IMR-90 (cell line): ENCODE results near the gene FAM162B. TPM values are rescaled to one million over a fixed set of nuclear protein-coding genes. Genes with fewer than 3 reads are reported as not detected.
A peak's percentile ranks its signal among the peaks of the same experiment; 100 is the strongest.

Experiments
- ATAC-seq: fragments of 200-7000 bp; cut with Tn5 transposase; 2 replicates; pipeline ENCODE4 v1.9.1; 2020; ENCODE audit warnings: low read depth, mild to moderate bottlenecking, moderate library complexity
- BruUV-seq: library from RNA; stranded (reverse); fragments of 400-500 nt; replicated peaks from 2 replicates; lab custom pipeline; 2021; lab: Mats Ljungman, UMichigan
- CTCF ChIA-PET: fragments of 300-600 bp; formaldehyde crosslinking; extraction: SDS; loops from one replicate; lab custom pipeline; 2021; ENCODE audit warnings: antibody characterized with exemption; lab: Yijun Ruan, JAX
- POLR2A ChIA-PET: fragments of 300-600 bp; sonication (Branson Sonifier 250); formaldehyde crosslinking; loops from one replicate; lab custom pipeline; 2022; ENCODE audit warnings: antibody characterized with exemption; ENCODE audit not compliant: unreplicated experiment; lab: Charles Lee
- DNase-seq: peaks from one replicate; pipeline ENCODE4 v3.0.0; 2013
- H2AFZ ChIP-seq: replicated peaks from 2 replicates; pipeline ENCODE3; 2013; ENCODE audit warnings: low read length, mild to moderate bottlenecking; ENCODE audit not compliant: poor library complexity
- H2AK5ac ChIP-seq: 2 replicates; pipeline ENCODE4 v1.6.1; 2013; ENCODE audit warnings: low read depth, low read length, inconsistent platforms
- H2AK9ac ChIP-seq: replicated peaks from 2 replicates; pipeline ENCODE3; 2013; ENCODE audit warnings: mild to moderate bottlenecking, low read depth, low read length, moderate library complexity; ENCODE audit not compliant: poor library complexity
- H2BK120ac ChIP-seq: 2 replicates; pipeline ENCODE4 v1.6.1; 2013; ENCODE audit warnings: low read depth, low read length, inconsistent platforms
- H2BK15ac ChIP-seq: 3 replicates; pipeline ENCODE4 v1.6.1; 2013; ENCODE audit warnings: low read depth, low read length, inconsistent platforms
- H2BK20ac ChIP-seq: 2 replicates; pipeline ENCODE4 v1.6.1; 2013; ENCODE audit warnings: low read depth, mild to moderate bottlenecking, inconsistent platforms, low read length, moderate library complexity
- H2BK5ac ChIP-seq: 2 replicates; pipeline ENCODE4 v1.6.1; 2013; ENCODE audit warnings: mild to moderate bottlenecking, low read depth, low read length, inconsistent platforms; ENCODE audit not compliant: poor library complexity, severe bottlenecking
- H3K14ac ChIP-seq: replicated peaks from 2 replicates; pipeline ENCODE4 v1.6.1; 2013; ENCODE audit warnings: low read depth, low read length, inconsistent platforms
- H3K18ac ChIP-seq: 2 replicates; pipeline ENCODE4 v1.6.1; 2013; ENCODE audit warnings: low read depth, low read length, control low read depth
- H3K23ac ChIP-seq: 2 replicates; pipeline ENCODE4 v1.6.1; 2013; ENCODE audit warnings: low read depth, low read length, inconsistent platforms
- H3K27ac ChIP-seq: 2 replicates; pipeline ENCODE4 v1.5.1; 2013; ENCODE audit warnings: mild to moderate bottlenecking, control low read depth, low read length; ENCODE audit not compliant: insufficient read depth
- H3K27me3 ChIP-seq: 2 replicates; pipeline ENCODE4 v1.6.1; 2013; ENCODE audit warnings: low read length; ENCODE audit not compliant: control insufficient read depth, insufficient read depth
- H3K36me3 ChIP-seq: 2 replicates; pipeline ENCODE4 v1.6.1; 2013; ENCODE audit warnings: low read length, mixed read lengths; ENCODE audit not compliant: control insufficient read depth, insufficient read depth
- H3K4ac ChIP-seq: 2 replicates; pipeline ENCODE4 v1.6.1; 2013; ENCODE audit warnings: low read depth, low read length, inconsistent platforms
- H3K4me1 ChIP-seq: 2 replicates; pipeline ENCODE4 v1.6.1; 2013; ENCODE audit warnings: low read length, mixed read lengths; ENCODE audit not compliant: control insufficient read depth, insufficient read depth
- H3K4me2 ChIP-seq: 2 replicates; pipeline ENCODE4 v1.6.1; 2013; ENCODE audit warnings: low read depth, mild to moderate bottlenecking, control low read depth, low read length, moderate library complexity
- H3K4me3 ChIP-seq: 2 replicates; pipeline ENCODE4 v1.5.1; 2013; ENCODE audit warnings: low read depth, mild to moderate bottlenecking, control low read depth, low read length, moderate library complexity; ENCODE audit not compliant: insufficient read depth
- H3K56ac ChIP-seq: 2 replicates; pipeline ENCODE4 v1.6.1; 2013; ENCODE audit warnings: low read length, inconsistent platforms; ENCODE audit not compliant: insufficient read depth; ENCODE audit errors: extremely low read depth
- H3K79me1 ChIP-seq, 2 experiments: 2 replicates each; pipeline ENCODE4 v1.6.1; 2013; ENCODE audit warnings: low read length in 2 of 2, inconsistent platforms in 1 of 2, low read depth in 1 of 2
- H3K9ac ChIP-seq: 2 replicates; pipeline ENCODE4 v1.6.1; 2013; ENCODE audit warnings: low read depth, low read length, control low read depth
- H3K9me1 ChIP-seq: 2 replicates; pipeline ENCODE4 v1.6.1; 2013; ENCODE audit warnings: low read length, inconsistent platforms; ENCODE audit not compliant: insufficient read depth
- H3K9me3 ChIP-seq: 2 replicates; pipeline ENCODE4 v1.6.1; 2013; ENCODE audit warnings: low read length; ENCODE audit not compliant: control insufficient read depth, insufficient read depth
- H4K20me1 ChIP-seq: 2 replicates; pipeline ENCODE4 v1.6.1; 2013; ENCODE audit warnings: low read length, inconsistent platforms; ENCODE audit not compliant: insufficient read depth
- H4K5ac ChIP-seq: 2 replicates; pipeline ENCODE4 v1.6.1; 2013; ENCODE audit warnings: mild to moderate bottlenecking, low read depth, low read length, control low read depth
- H4K8ac ChIP-seq, 2 experiments: 2 replicates each; pipeline ENCODE4 v1.6.1; 2013; ENCODE audit warnings: low read depth in 2 of 2, low read length in 2 of 2, control low read depth in 1 of 2, inconsistent platforms in 1 of 2
- H4K91ac ChIP-seq: 2 replicates; pipeline ENCODE4 v1.6.1; 2013; ENCODE audit warnings: low read depth, low read length, inconsistent platforms; ENCODE audit not compliant: insufficient read depth
- BHLHE40 ChIP-seq: fragments of 150-350 bp; IDR thresholded peaks from 2 replicates; pipeline ENCODE4 v1.6.1; 2016; ENCODE audit warnings: mild to moderate bottlenecking, low read depth, low read length
- CEBPB ChIP-seq: IDR thresholded peaks from 2 replicates; pipeline ENCODE4 v1.6.1; 2012; ENCODE audit warnings: low read depth, low read length, improper control_type of control experiment
- CHD1 ChIP-seq: IDR thresholded peaks from 2 replicates; pipeline ENCODE4 v1.6.1; 2012; ENCODE audit warnings: low read depth, low read length, improper control_type of control experiment
- FOS ChIP-seq: fragments of 150-350 bp; IDR thresholded peaks from 2 replicates; pipeline ENCODE4 v1.6.1; 2016; ENCODE audit warnings: low read depth, low read length
- MAFK ChIP-seq: IDR thresholded peaks from 2 replicates; pipeline ENCODE4 v1.6.1; 2012; ENCODE audit warnings: low read depth, low read length, improper control_type of control experiment
- MAZ ChIP-seq: IDR thresholded peaks from 2 replicates; pipeline ENCODE4 v1.6.1; 2012; ENCODE audit warnings: low read depth, mild to moderate bottlenecking, low read length, improper control_type of control experiment, moderate library complexity, borderline replicate concordance
- MXI1 ChIP-seq: IDR thresholded peaks from 2 replicates; pipeline ENCODE4 v1.6.1; 2012; ENCODE audit warnings: low read depth, mild to moderate bottlenecking, low read length, moderate library complexity, borderline replicate concordance
- NFE2L2 ChIP-seq: fragments of 150-350 bp; IDR thresholded peaks from 2 replicates; pipeline ENCODE4 v1.6.1; 2016; ENCODE audit warnings: low read depth, mild to moderate bottlenecking, low read length
- POLR2A ChIP-seq: IDR thresholded peaks from 2 replicates; pipeline ENCODE4 v1.6.1; 2012; ENCODE audit warnings: mild to moderate bottlenecking, low read depth, low read length
- RAD21 ChIP-seq: IDR thresholded peaks from 2 replicates; pipeline ENCODE4 v1.6.1; 2012; ENCODE audit warnings: low read length, improper control_type of control experiment
- RCOR1 ChIP-seq: IDR thresholded peaks from 2 replicates; pipeline ENCODE4 v1.6.1; 2012; ENCODE audit warnings: mild to moderate bottlenecking, low read length, improper control_type of control experiment; ENCODE audit not compliant: insufficient replicate concordance
- RFX5 ChIP-seq: IDR thresholded peaks from 2 replicates; pipeline ENCODE4 v1.8.0; 2012; ENCODE audit warnings: low read depth, mild to moderate bottlenecking, low read length, moderate library complexity
- SMC3 ChIP-seq: fragments of 150-350 bp; IDR thresholded peaks from 2 replicates; pipeline ENCODE4 v1.6.1; 2016; ENCODE audit warnings: low read depth, mild to moderate bottlenecking, antibody characterized with exemption, low read length, moderate library complexity
- WGBS, 2 experiments: methylation state at CpG; one replicate each; pipeline versions ENCODE4 v1.1.5 to v1.1.7; 2013; ENCODE audit warnings: missing lambda C conversion rate in 2 of 2; ENCODE audit not compliant: insufficient read length in 1 of 2; ENCODE audit errors: extremely low coverage in 2 of 2; 5-methylcytosine and 5-hydroxymethylcytosine counted together
- dilution Hi-C: fragments of 300-500 bp; cut with HindIII; formaldehyde crosslinking; loops from one replicate; pipeline ENCODE4 v1.14.3; 2018; ENCODE audit warnings: low sequenced_read_pairs; ENCODE audit not compliant: unreplicated experiment
- in situ Hi-C: fragments of 300-500 bp; cut with MboI; formaldehyde crosslinking; loops from 3 replicates; pipeline ENCODE4 v1.14.3; 2019; ENCODE audit warnings: low sequenced_read_pairs, inconsistent platforms, mixed read lengths
- intact Hi-C: fragments of 100-400 bp; cut with micrococcal nuclease; formaldehyde crosslinking; loops from 2 replicates; pipeline ENCODE4 v1.10.0; 2022
- polyA plus RNA-seq, 3 experiments: library from polyadenylated mRNA; depleted of rRNA; stranded (reverse); fragments of >200 nt; gene quantifications; 2 replicates each; pipeline ENCODE4 v1.2.3, GENCODE V29; 2012; ENCODE audit warnings: low replicate concordance in 1 of 3
- total RNA-seq: library from RNA; depleted of rRNA; stranded (reverse); fragments of >200 nt; gene quantifications from 2 replicates; pipeline ENCODE4 v1.2.3, GENCODE V29; 2012
- TF ChIP-seq, protein P1 (sequence below): fragments of 150-350 bp; IDR thresholded peaks from 2 replicates; pipeline ENCODE4 v1.6.1; 2016; ENCODE audit warnings: low read depth, mild to moderate bottlenecking, low read length, moderate library complexity, borderline replicate concordance
- TF ChIP-seq, protein P2 (sequence below): conservative IDR thresholded peaks from 2 replicates; pipeline ENCODE4 v1.5.1; 2012; ENCODE audit warnings: mild to moderate bottlenecking, low read depth, low read length, improper control_type of control experiment
- TF ChIP-seq, protein P3 (sequence below): fragments of 150-350 bp; IDR thresholded peaks from 2 replicates; pipeline ENCODE4 v1.6.1; 2017; ENCODE audit warnings: mild to moderate bottlenecking, antibody characterized with exemption, low read length, low read depth

FAM162B gene
- total and polyA plus RNA-seq, 2 of the 4 experiments (the other 2 are of a cell fraction), result 2.9 to 3.2 TPM

- no peak overlapping the region for H3K18ac ChIP-seq
- peak; percentile 15 for DNase-seq
- H2AK5ac ChIP-seq, result no peak overlapping the region
- no peak overlapping the region for H4K5ac ChIP-seq
- WGBS, 2 experiments, result no CpG with 5 or more reads among the region's 5 CpGs
- H2AK9ac ChIP-seq, result no peak overlapping the region
- H2BK5ac ChIP-seq, result no peak overlapping the region
- H4K8ac ChIP-seq, result no peak overlapping the region
- BruUV-seq, result no TSS peak
- in situ Hi-C loops, result no loop called here
- no peaks in the 10 kb centered on the region for H3K4me1 ChIP-seq
- no peaks in the 10 kb centered on the region for H3K79me1 ChIP-seq
- no peaks in the 10 kb centered on the region for H3K9me1 ChIP-seq
- H3K27ac ChIP-seq, result no peak overlapping the region
- TF ChIP-seq NFE2L2, result no peak
- TF ChIP-seq MAZ, result no peak
- TF ChIP-seq POLR2A, result no peak
- no peak for TF ChIP-seq RAD21
- TF ChIP-seq CEBPB, result no peak
- no peak for TF ChIP-seq MXI1
- no peak for TF ChIP-seq RFX5
- TF ChIP-seq SMC3, result no peak
- no peak for TF ChIP-seq CHD1
- TF ChIP-seq MAFK, result no peak
- TF ChIP-seq, protein P1, sequence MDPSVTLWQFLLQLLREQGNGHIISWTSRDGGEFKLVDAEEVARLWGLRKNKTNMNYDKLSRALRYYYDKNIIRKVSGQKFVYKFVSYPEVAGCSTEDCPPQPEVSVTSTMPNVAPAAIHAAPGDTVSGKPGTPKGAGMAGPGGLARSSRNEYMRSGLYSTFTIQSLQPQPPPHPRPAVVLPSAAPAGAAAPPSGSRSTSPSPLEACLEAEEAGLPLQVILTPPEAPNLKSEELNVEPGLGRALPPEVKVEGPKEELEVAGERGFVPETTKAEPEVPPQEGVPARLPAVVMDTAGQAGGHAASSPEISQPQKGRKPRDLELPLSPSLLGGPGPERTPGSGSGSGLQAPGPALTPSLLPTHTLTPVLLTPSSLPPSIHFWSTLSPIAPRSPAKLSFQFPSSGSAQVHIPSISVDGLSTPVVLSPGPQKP, result no peak
- TF ChIP-seq FOS, result no peak
- TF ChIP-seq, protein P2, sequence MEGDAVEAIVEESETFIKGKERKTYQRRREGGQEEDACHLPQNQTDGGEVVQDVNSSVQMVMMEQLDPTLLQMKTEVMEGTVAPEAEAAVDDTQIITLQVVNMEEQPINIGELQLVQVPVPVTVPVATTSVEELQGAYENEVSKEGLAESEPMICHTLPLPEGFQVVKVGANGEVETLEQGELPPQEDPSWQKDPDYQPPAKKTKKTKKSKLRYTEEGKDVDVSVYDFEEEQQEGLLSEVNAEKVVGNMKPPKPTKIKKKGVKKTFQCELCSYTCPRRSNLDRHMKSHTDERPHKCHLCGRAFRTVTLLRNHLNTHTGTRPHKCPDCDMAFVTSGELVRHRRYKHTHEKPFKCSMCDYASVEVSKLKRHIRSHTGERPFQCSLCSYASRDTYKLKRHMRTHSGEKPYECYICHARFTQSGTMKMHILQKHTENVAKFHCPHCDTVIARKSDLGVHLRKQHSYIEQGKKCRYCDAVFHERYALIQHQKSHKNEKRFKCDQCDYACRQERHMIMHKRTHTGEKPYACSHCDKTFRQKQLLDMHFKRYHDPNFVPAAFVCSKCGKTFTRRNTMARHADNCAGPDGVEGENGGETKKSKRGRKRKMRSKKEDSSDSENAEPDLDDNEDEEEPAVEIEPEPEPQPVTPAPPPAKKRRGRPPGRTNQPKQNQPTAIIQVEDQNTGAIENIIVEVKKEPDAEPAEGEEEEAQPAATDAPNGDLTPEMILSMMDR, result no peak
- TF ChIP-seq, protein P3, sequence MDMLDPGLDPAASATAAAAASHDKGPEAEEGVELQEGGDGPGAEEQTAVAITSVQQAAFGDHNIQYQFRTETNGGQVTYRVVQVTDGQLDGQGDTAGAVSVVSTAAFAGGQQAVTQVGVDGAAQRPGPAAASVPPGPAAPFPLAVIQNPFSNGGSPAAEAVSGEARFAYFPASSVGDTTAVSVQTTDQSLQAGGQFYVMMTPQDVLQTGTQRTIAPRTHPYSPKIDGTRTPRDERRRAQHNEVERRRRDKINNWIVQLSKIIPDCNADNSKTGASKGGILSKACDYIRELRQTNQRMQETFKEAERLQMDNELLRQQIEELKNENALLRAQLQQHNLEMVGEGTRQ, result no peak
- TF ChIP-seq RCOR1, result no peak
- no peak for TF ChIP-seq BHLHE40
- H3K23ac ChIP-seq, result no peak overlapping the region
- no peaks in the 10 kb centered on the region for H3K9me3 ChIP-seq
- peak; percentile 62 for ATAC-seq
- intact Hi-C loops, result no loop called here
- no peaks in the 10 kb centered on the region for H4K20me1 ChIP-seq
- H3K4ac ChIP-seq, result no peak overlapping the region
- no peak overlapping the region for H3K14ac ChIP-seq
- ChIA-PET POLR2A (no interaction called here), CTCF (interaction anchor here (0.9 to 2.4 kb wide), 2 partner anchors 15 to 63 kb away, joined by 3 to 6 read pairs; no protein-coding TSS in a partner anchor)
- no peak overlapping the region for H4K91ac ChIP-seq
- no peak overlapping the region for H2BK15ac ChIP-seq
- no peak overlapping the region for H2AFZ ChIP-seq
- no peaks in the 10 kb centered on the region for H3K27me3 ChIP-seq
- dilution Hi-C loops, result no loop called here
- no peak overlapping the region for H3K4me3 ChIP-seq
- no peak overlapping the region for H3K4me2 ChIP-seq
- H3K9ac ChIP-seq, result no peak overlapping the region
- no peak overlapping the region for H2BK120ac ChIP-seq
- no peak overlapping the region for H2BK20ac ChIP-seq
- H3K36me3 ChIP-seq, result no peaks in the 10 kb centered on the region
- no peak overlapping the region for H3K56ac ChIP-seq
Observed at GRCh38 chr6:116783852-116784251, 18.3 kb upstream of the FAM162B start.
